K562 (cell line): ENCODE results near the gene VWA8. TPM values are rescaled to one million over a fixed set of nuclear protein-coding genes. Genes with fewer than 3 reads are reported as not detected.

Source experiments
- ATAC-seq: fragments of 200-7000 bp; cut with Tn5 transposase; 3 replicates; pipeline ENCODE4 v1.9.1; 2020; ENCODE audit warnings: moderate library complexity
- BruUV-seq: library from RNA; stranded (reverse); fragments of 400-500 nt; replicated peaks from 2 replicates; lab custom pipeline; 2021; lab: Mats Ljungman, UMichigan
- CTCF ChIA-PET: fragments of 300-600 bp; formaldehyde crosslinking; extraction: SDS; loops from one replicate; lab custom pipeline; 2021; ENCODE audit warnings: low intra/inter-chr PET ratio; lab: Yijun Ruan, JAX
- POLR2A ChIA-PET: fragments of 300-600, 350-650 bp; sonication (Branson Sonifier 250); formaldehyde crosslinking; extraction: SDS; loops from one replicate; lab custom pipeline; 2021; ENCODE audit warnings: antibody characterized with exemption, inconsistent platforms; lab: Yijun Ruan, JAX
- DNase-seq, 4 experiments: peaks; one replicate each; pipeline versions ENCODE4 v3.0.0 to v3.0.0-alpha.2; 2011 to 2018; ENCODE audit warnings: low spot score in 3 of 4, mixed read lengths in 3 of 4; ENCODE audit errors: extremely low read depth in 1 of 4
- FAIRE-seq: peaks from 2 replicates; lab custom pipeline; 2011; peaks lifted over from hg19 to GRCh38; lab: Jason Lieb, UNC
- H2AFZ ChIP-seq: 2 replicates; pipeline ENCODE4 v1.6.0; 2011; ENCODE audit warnings: low read depth, low read length, control low read depth, inconsistent platforms
- H3K27ac ChIP-seq: fragments of 200-600 bp; 3 replicates; pipeline ENCODE4 v1.8.0; 2011; ENCODE audit warnings: low read depth, mild to moderate bottlenecking, control low read depth, inconsistent platforms, low read length, moderate library complexity, mixed read lengths; ENCODE audit errors: extremely low read depth
- H3K27me3 ChIP-seq, 2 experiments: fragments of 300-600 bp in 1 of 2; 2 replicates in 1 of 2; 3 replicates in 1 of 2; pipeline versions ENCODE4 v1.6.0 to v1.8.0; 2011; ENCODE audit warnings: inconsistent platforms in 2 of 2, low read length in 2 of 2, mild to moderate bottlenecking in 1 of 2, mixed read lengths in 1 of 2, moderate library complexity in 1 of 2; ENCODE audit not compliant: control insufficient read depth in 2 of 2, insufficient read depth in 2 of 2
- H3K36me3 ChIP-seq: fragments of 300-600 bp; 3 replicates; pipeline ENCODE4 v1.8.0; 2011; ENCODE audit warnings: mild to moderate bottlenecking, low read length, inconsistent platforms; ENCODE audit not compliant: control insufficient read depth, insufficient read depth
- H3K4me1 ChIP-seq, 2 experiments: fragments of 200-600 bp in 1 of 2; replicated peaks in 1 of 2; 2 replicates in 1 of 2; 3 replicates in 1 of 2; pipeline versions ENCODE4 v1.5.1 to v1.8.0; 2011; ENCODE audit warnings: inconsistent platforms in 2 of 2, low read length in 2 of 2, mild to moderate bottlenecking in 1 of 2, mixed read lengths in 1 of 2, moderate library complexity in 1 of 2; ENCODE audit not compliant: control insufficient read depth in 2 of 2, insufficient read depth in 2 of 2
- H3K4me2 ChIP-seq: 2 replicates; pipeline ENCODE4 v1.6.1; 2011; ENCODE audit warnings: low read length, control low read depth, inconsistent platforms, mixed read lengths; ENCODE audit not compliant: insufficient read depth
- H3K4me3 ChIP-seq: fragments of 200-600 bp; sonication (generic), shearing (Covaris generic); 2 replicates; pipeline ENCODE4 v1.5.1; 2016; ENCODE audit warnings: control low read depth, inconsistent platforms
- H3K79me2 ChIP-seq: fragments of 200-600 bp; 3 replicates; pipeline ENCODE4 v1.8.0; 2011; ENCODE audit warnings: low read length, inconsistent platforms; ENCODE audit not compliant: control insufficient read depth, insufficient read depth
- H3K9ac ChIP-seq, 2 experiments: 2 replicates each; pipeline versions ENCODE4 v1.6.0 to v1.6.1; 2011; ENCODE audit warnings: low read depth in 2 of 2, low read length in 2 of 2, control low read depth in 1 of 2, inconsistent platforms in 1 of 2, mild to moderate bottlenecking in 1 of 2, mixed read lengths in 1 of 2; ENCODE audit not compliant: insufficient read depth in 1 of 2
- H3K9me1 ChIP-seq: one replicate; pipeline ENCODE4 v1.6.0; 2011; ENCODE audit warnings: inconsistent platforms, mild to moderate bottlenecking, low read length, moderate library complexity; ENCODE audit not compliant: control insufficient read depth, insufficient read depth
- H3K9me3 ChIP-seq: replicated peaks from 2 replicates; pipeline ENCODE4 v1.5.1; 2011; ENCODE audit warnings: low read depth, low read length, inconsistent platforms; ENCODE audit not compliant: control insufficient read depth, insufficient read depth
- H4K20me1 ChIP-seq: replicated peaks from 2 replicates; pipeline ENCODE4 v1.6.1; 2011; ENCODE audit warnings: low read length, inconsistent platforms, mixed read lengths; ENCODE audit not compliant: control insufficient read depth, insufficient read depth
- CEBPB ChIP-seq: fragments of 450-650 bp; IDR thresholded peaks from 2 replicates; pipeline ENCODE4 v1.6.1; 2016; ENCODE audit warnings: missing genetic modification characterization, missing compliant biosample characterization
- CHD1 ChIP-seq: fragments of 200-600 bp; sonication (generic); IDR thresholded peaks from one replicate; pipeline ENCODE4 v1.6.1; 2012; ENCODE audit warnings: mild to moderate bottlenecking, moderate library complexity, low read length, inconsistent platforms
- CSDE1 ChIP-seq, 2 experiments: fragments of 450-650 bp; IDR thresholded peaks; 2 replicates each; pipeline ENCODE4 v1.6.1; 2016; ENCODE audit warnings: mild to moderate bottlenecking in 1 of 2
- KLF1 ChIP-seq: fragments of 450-650 bp; IDR thresholded peaks from 2 replicates; pipeline ENCODE4 v1.6.1; 2016; ENCODE audit warnings: missing genetic modification characterization, missing compliant biosample characterization
- LARP7 ChIP-seq: fragments of 450-650 bp; IDR thresholded peaks from 2 replicates; pipeline ENCODE4 v1.6.1; 2016
- NCOA2 ChIP-seq, 2 experiments: fragments of 450-650 bp; IDR thresholded peaks; 2 replicates each; pipeline ENCODE4 v1.6.1; 2018; ENCODE audit warnings: mild to moderate bottlenecking in 2 of 2, moderate library complexity in 1 of 2; ENCODE audit not compliant: partially characterized antibody in 2 of 2
- PHTF2 ChIP-seq: fragments of 250-450 bp; sonication (Bioruptor Pico); IDR thresholded peaks from 2 replicates; pipeline ENCODE4 v1.5.0; 2021; ENCODE audit warnings: mild to moderate bottlenecking
- SETDB1 ChIP-seq: IDR thresholded peaks from one replicate; pipeline ENCODE4 v1.6.1; 2012; ENCODE audit warnings: low read length, control low read depth, inconsistent platforms
- SMAD3 ChIP-seq: fragments of 450-650 bp; formaldehyde crosslinking; conservative IDR thresholded peaks from 2 replicates; pipeline ENCODE4 v1.4.0; 2020; ENCODE audit warnings: mild to moderate bottlenecking
- SRSF3 ChIP-seq: fragments of 200-400 bp; formaldehyde crosslinking; IDR thresholded peaks from 2 replicates; pipeline ENCODE4 v1.6.1; 2016; ENCODE audit warnings: mild to moderate bottlenecking, low read length, moderate library complexity; ENCODE audit not compliant: insufficient read depth
- ZKSCAN3 ChIP-seq: fragments of 250-450 bp; sonication (Bioruptor Pico); IDR thresholded peaks from 2 replicates; pipeline ENCODE4 v1.4.0; 2020
- ZKSCAN8 ChIP-seq: fragments of 200-800 bp; sonication (Bioruptor generic); IDR thresholded peaks from 2 replicates; pipeline ENCODE4 v1.6.1; 2016; ENCODE audit warnings: missing genetic modification characterization, missing compliant biosample characterization
- ZNF24 ChIP-seq: fragments of 450-650 bp; IDR thresholded peaks from 2 replicates; pipeline ENCODE4 v1.6.1; 2016
- ZNF253 ChIP-seq: fragments of 250-450 bp; sonication (Bioruptor Pico); conservative IDR thresholded peaks from 2 replicates; pipeline ENCODE4 v1.6.1; 2021; ENCODE audit warnings: mild to moderate bottlenecking
- ZNF41 ChIP-seq: fragments of 250-450 bp; sonication (Bioruptor Pico); conservative IDR thresholded peaks from 2 replicates; pipeline ENCODE4 v1.4.0; 2020; ENCODE audit warnings: mild to moderate bottlenecking
- ZNF444 ChIP-seq: fragments of 250-450 bp; sonication (Bioruptor Pico); IDR thresholded peaks from 2 replicates; pipeline ENCODE4 v1.4.0; 2020; ENCODE audit warnings: mild to moderate bottlenecking, moderate library complexity
- WGBS: fragments of 100-300 bp; shearing (Covaris generic); methylation state at CpG from one replicate; pipeline ENCODE4 v1.1.6; 2016; ENCODE audit warnings: low coverage, mixed read lengths; ENCODE audit not compliant: insufficient coverage; ENCODE audit errors: missing lambda C conversion rate; 5-methylcytosine and 5-hydroxymethylcytosine counted together
- in situ Hi-C: fragments of 300-500 bp; cut with MboI; formaldehyde crosslinking; loops from 4 replicates; pipeline ENCODE4 v1.15.0; 2018; ENCODE audit warnings: inconsistent platforms, mixed read lengths
- intact Hi-C: fragments of 100-400 bp; cut with micrococcal nuclease; formaldehyde crosslinking; loops from 2 replicates; pipeline ENCODE4 v1.14.2; 2022
- polyA plus RNA-seq, 8 experiments: library from polyadenylated mRNA; depleted of rRNA in 4 of 8; stranded (reverse) in 5 of 8; unstranded in 3 of 8; fragments of >200 nt; fragmentation: Nextera tagmentation in 2 of 8; fragmentation: Illumina TruSeq in 1 of 8; extraction: Ambion mirVana in 2 of 8; extraction: Trizol in 1 of 8; gene quantifications; 2 replicates each; pipeline versions ENCODE4 v1.2.1 to v1.2.3, GENCODE V29; 2011 to 2014; ENCODE audit warnings: inconsistent platforms in 1 of 8, missing spikeins in 1 of 8
- total RNA-seq, 7 experiments: library from RNA; depleted of rRNA in 6 of 7; stranded (reverse); fragments of >200 nt in 6 of 7; fragmentation: Illumina TruSeq in 2 of 7; extraction: Trizol in 2 of 7; gene quantifications; 2 replicates each; pipeline versions ENCODE4 v1.2.1 to v1.2.3, GENCODE V29; 2011 to 2021; ENCODE audit warnings: low replicate concordance in 1 of 7
- TF ChIP-seq, protein P1 (sequence below): fragments of 450-650 bp; formaldehyde crosslinking; IDR thresholded peaks from 2 replicates; pipeline ENCODE4 v1.4.0; 2022; ENCODE audit warnings: missing genetic modification characterization
- TF ChIP-seq, protein P2 (sequence below): sonication (generic); formaldehyde crosslinking; IDR thresholded peaks from 2 replicates; pipeline ENCODE4 v1.8.1; 2023; ENCODE audit warnings: mild to moderate bottlenecking, missing genetic modification reagents, moderate library complexity

VWA8 gene
- total and polyA plus RNA-seq, 9 of the 15 experiments (the other 6 are each of a cell fraction or from before 2014, with no cell fraction given): 2.1 to 18.5 (median 13.3) TPM

DNA sequence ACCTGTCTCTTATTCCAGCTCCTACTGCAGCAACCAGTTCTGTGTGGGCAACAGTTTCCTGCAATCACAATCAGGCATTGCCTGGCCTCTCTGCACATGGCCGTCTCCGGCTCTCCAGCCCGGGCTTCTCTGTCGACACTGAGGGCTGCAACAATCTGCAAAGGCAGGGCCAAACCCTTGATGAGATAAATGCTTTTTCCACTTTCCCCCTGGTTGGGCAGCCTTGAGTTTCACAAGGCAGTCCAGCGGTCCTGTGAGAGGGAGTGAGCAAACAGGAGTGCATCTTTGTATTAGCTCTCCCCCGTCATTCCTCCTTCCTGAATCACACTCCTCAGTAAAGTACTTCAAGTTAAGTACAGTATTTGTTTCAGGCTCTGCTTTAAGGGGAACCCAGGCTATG, 40.7 kb upstream of the VWA8 start:
- Histone ChIP-seq H3K27ac (no peak overlapping the region), H3K4me2 (peak overlapping the region; percentile 32; the same call in 1 of the 2 replicates), H3K9ac (0 out of 4 replicates have a peak overlapping the region, but pooled peaks of 1 of the 2 experiments have one; percentile 31), H2AFZ (peak overlapping the region; percentile 19; the same call in 1 of the 2 replicates), H3K9me3 (no peaks in the 10 kb centered on the region), H3K4me3 (no peak overlapping the region), H4K20me1 (no peaks in the 10 kb centered on the region), H3K79me2 (no peaks in the 10 kb centered on the region), H3K4me1 (peaks cover 3 to 4% of the 10 kb centered on the region in 2 experiments; a peak in 2 of 5 replicates), H3K9me1 (no peaks in the 10 kb centered on the region), H3K36me3 (no peaks in the 10 kb centered on the region), H3K27me3 (peaks cover 0 to 4% of the 10 kb centered on the region in 2 experiments; a peak in 2 of 5 replicates)
- WGBS: 0% methylated on average over 5 of the region's 6 CpGs
- TF ChIP-seq KLF1 (no peak), ZNF253 (no peak), ZNF24 (no peak), ZKSCAN3 (no peak), NCOA2 (IDR thresholded peaks at IDR 0.05; ENCODE audit: partially characterized antibody in 2 of 2) (no peak), ZNF444 (CRISPR knock-in tag) (no peak), SRSF3 (no peak), LARP7 (no peak), SETDB1 (no peak), ZKSCAN8 (CRISPR knock-in tag) (no peak), CSDE1 (IDR thresholded peaks at IDR 0.05) (no peak), ZNF41 (CRISPR knock-in tag) (no peak), SMAD3 (no peak), CEBPB (no peak), CHD1 (no peak), PHTF2 (CRISPR knock-in tag) (no peak)
- TF ChIP-seq, protein P1, sequence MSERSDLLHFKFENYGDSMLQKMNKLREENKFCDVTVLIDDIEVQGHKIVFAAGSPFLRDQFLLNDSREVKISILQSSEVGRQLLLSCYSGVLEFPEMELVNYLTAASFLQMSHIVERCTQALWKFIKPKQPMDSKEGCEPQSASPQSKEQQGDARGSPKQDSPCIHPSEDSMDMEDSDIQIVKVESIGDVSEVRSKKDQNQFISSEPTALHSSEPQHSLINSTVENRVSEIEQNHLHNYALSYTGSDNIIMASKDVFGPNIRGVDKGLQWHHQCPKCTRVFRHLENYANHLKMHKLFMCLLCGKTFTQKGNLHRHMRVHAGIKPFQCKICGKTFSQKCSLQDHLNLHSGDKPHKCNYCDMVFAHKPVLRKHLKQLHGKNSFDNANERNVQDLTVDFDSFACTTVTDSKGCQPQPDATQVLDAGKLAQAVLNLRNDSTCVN (CRISPR knock-in tag): no peak
- TF ChIP-seq, protein P2, sequence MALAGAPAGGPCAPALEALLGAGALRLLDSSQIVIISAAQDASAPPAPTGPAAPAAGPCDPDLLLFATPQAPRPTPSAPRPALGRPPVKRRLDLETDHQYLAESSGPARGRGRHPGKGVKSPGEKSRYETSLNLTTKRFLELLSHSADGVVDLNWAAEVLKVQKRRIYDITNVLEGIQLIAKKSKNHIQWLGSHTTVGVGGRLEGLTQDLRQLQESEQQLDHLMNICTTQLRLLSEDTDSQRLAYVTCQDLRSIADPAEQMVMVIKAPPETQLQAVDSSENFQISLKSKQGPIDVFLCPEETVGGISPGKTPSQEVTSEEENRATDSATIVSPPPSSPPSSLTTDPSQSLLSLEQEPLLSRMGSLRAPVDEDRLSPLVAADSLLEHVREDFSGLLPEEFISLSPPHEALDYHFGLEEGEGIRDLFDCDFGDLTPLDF (CRISPR knock-in tag): no peak
- CTCF ChIA-PET: no interaction called here
- ATAC-seq (peak; percentile 69), FAIRE-seq (no peak), DNase-seq (peak in 1 of 4 experiments; percentile 20)
- BruUV-seq: no TSS peak
- in situ Hi-C loops (no loop called here), intact Hi-C loops (no loop called here)
- POLR2A ChIA-PET: interaction anchor here (0.7 kb wide), 2 partner anchors 25 to 119 kb away, joined by 3 read pairs; no protein-coding TSS in a partner anchor
